Natural killer cell treated with Interleukin-12 subunit alpha and Interleukin-12 subunit beta and Interleukin-15 and Interleukin-18, amount 100 ng/mL, for 72 hours (primary cell): ENCODE data around the gene CXCL12. TPM values are rescaled to one million over a fixed set of nuclear protein-coding genes. Genes with fewer than 3 reads are reported as not detected.

Experiments used
- ATAC-seq, 2 donors: fragments of 150-1000 bp; cut with Tn5 transposase in 1 of 2; sonication (Bioruptor Pico), chemical (Tn5 transposase) in 1 of 2; 2 replicates each; pipeline ENCODE4 v1.10.0; 2021
- DNase-seq: peaks from one replicate; pipeline ENCODE4 v3.0.0; 2022; ENCODE audit warnings: low spot score
- H3K27ac Mint-ChIP-seq, 2 donors: 1 replicate in 1 of 2; 2 replicates in 1 of 2; pipeline ENCODE4 v1.8.0; 2022; ENCODE audit warnings: mixed read lengths in 2 of 2, mild to moderate bottlenecking in 1 of 2, moderate library complexity in 1 of 2
- H3K27me3 Mint-ChIP-seq, 2 donors: 1 replicate in 1 of 2; 2 replicates in 1 of 2; pipeline ENCODE4 v1.8.0; 2022; ENCODE audit warnings: mixed read lengths in 2 of 2
- H3K36me3 Mint-ChIP-seq: one replicate; pipeline ENCODE4 v1.8.0; 2022; ENCODE audit warnings: mixed read lengths
- H3K4me1 Mint-ChIP-seq, 2 donors: 1 replicate in 1 of 2; 2 replicates in 1 of 2; pipeline ENCODE4 v1.8.0; 2022; ENCODE audit warnings: low read depth in 2 of 2, mixed read lengths in 2 of 2, mild to moderate bottlenecking in 1 of 2
- H3K4me3 Mint-ChIP-seq: one replicate; pipeline ENCODE4 v1.8.0; 2022; ENCODE audit warnings: mixed read lengths
- H3K9me3 Mint-ChIP-seq: 2 replicates; pipeline ENCODE4 v1.8.0; 2022; ENCODE audit warnings: mixed read lengths
- total RNA-seq, 2 donors: library from RNA; stranded (reverse); gene quantifications; one replicate each; pipeline ENCODE4 v1.2.3, GENCODE V29; 2022

CXCL12 gene
- total RNA-seq, 2 donors from 2014 or later = 2.0 TPM; not detected in 1

DNA sequence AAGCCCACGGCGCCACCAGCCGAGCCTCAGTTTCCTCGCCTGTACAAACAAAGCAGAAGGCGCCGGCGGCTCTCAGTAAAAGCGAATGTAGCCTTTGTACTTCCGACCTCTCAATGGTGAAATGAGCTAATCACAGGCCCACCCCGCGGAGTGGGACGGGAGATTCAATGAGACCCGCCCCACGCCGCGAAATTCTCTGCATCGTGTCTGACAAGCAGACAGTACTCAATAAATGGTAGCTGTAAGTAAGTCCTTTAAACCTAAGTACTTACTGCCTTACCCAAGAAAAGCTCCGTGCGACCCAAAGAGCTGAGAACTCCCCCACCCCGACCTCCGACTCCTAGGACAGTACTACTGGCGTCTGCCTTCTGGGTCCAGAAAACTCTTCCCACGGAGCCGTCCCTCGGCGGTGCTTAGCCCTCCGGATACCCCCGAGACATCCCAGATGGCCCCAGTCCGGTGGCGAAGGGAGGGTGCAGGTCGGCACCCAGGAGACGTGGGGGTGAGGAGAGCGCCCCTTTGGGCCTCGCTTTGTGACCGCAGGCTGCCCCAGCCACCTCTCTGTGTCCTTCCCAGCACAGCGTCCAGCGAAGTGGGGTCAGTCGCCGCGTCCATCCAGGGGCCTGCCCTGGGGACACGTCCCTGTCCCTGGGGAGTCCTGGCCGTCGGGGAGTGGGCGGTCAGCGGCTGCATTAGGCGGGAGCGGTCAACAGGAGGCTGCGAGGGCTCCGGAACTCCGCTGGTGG lies 972 bp upstream of the CXCL12 start:
- no peaks in the 10 kb centered on the region for H3K4me1 Mint-ChIP-seq
- no peaks in the 10 kb centered on the region for H3K9me3 Mint-ChIP-seq
- H3K36me3 Mint-ChIP-seq = no peaks in the 10 kb centered on the region
- H3K27ac Mint-ChIP-seq = no peak overlapping the region
- DNase-seq = no peak
- H3K27me3 Mint-ChIP-seq = peaks cover 14% of the 10 kb centered on the region in 2 donors
- ATAC-seq = no peak
- H3K4me3 Mint-ChIP-seq = no peak overlapping the region

DNA sequence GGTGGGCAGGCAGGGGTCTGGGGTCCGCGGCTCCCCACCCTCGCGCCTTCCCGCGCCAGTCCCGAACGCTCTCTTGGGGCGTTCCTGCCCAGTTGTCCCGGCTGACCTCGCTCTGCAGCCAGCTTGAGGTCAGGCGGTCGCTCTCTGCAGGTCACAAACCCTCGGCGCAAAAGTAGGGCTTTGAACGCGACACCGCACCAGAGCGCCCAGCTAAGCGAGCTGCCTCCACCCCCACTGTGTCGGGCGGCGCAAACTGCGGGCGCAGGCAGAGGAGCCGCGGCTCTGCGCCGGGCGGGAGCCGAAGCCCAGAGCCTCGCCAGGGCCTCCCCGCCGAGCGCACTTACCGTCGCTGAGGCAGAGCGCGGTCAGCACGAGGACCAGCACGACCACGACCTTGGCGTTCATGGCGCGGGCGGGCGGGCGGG lies 284 bp downstream of the CXCL12 start:
- no peak overlapping the region for H3K27ac Mint-ChIP-seq
- H3K4me3 Mint-ChIP-seq = no peak overlapping the region
- peaks cover 14% of the 10 kb centered on the region in 2 donors for H3K27me3 Mint-ChIP-seq
- H3K36me3 Mint-ChIP-seq = no peaks in the 10 kb centered on the region
- DNase-seq (no peak), ATAC-seq (no peak)
- H3K9me3 Mint-ChIP-seq = no peaks in the 10 kb centered on the region
- no peaks in the 10 kb centered on the region for H3K4me1 Mint-ChIP-seq

DNA sequence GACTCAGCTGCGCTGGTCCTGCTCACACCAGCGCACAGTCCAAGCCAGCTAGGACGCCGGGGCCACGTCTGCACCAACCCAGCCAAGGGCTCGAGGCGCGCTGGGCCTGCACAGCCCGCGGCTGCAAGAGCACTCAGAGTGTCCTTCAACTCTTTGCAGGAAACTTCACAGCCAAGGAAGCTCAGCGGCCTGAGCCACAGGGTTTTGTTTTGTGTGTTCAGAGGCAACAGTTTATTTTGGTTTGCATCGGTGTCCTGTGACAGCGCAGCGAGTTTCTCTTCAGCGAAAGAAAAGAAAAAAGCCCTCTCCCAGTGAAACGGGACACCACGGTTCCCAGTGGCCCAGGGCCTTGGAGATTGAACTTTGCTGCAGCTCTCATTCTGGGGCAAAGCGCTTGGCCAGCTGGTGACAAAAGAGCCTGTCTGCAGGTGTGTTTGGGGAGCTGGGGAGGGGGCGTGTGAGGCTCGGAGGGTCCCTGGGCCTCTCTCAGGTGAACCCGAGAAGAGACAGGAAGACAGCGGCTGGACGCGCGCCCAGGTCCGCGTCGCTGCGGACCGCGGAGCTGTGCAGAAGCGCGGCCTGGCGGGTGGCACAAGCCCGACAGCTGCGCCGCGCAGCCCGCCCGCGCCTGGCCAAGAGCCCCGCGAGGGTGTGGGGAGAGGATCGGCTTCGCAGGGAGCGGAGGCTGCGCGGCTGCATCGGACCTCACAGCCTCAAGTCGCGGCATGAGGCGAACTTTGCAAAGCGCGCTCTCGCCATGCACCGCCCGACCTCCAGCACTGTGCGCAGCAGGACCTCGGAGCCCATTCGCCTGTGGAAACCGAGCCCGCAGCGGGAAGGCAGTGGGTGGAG lies 922 bp downstream of the CXCL12 start:
- no peak overlapping the region for H3K4me3 Mint-ChIP-seq
- DNase-seq (no peak), ATAC-seq (no peak)
- no peak overlapping the region for H3K27ac Mint-ChIP-seq
- no peaks in the 10 kb centered on the region for H3K9me3 Mint-ChIP-seq
- no peaks in the 10 kb centered on the region for H3K36me3 Mint-ChIP-seq
- no peaks in the 10 kb centered on the region for H3K4me1 Mint-ChIP-seq
- H3K27me3 Mint-ChIP-seq = peaks cover 14% of the 10 kb centered on the region in 2 donors

DNA sequence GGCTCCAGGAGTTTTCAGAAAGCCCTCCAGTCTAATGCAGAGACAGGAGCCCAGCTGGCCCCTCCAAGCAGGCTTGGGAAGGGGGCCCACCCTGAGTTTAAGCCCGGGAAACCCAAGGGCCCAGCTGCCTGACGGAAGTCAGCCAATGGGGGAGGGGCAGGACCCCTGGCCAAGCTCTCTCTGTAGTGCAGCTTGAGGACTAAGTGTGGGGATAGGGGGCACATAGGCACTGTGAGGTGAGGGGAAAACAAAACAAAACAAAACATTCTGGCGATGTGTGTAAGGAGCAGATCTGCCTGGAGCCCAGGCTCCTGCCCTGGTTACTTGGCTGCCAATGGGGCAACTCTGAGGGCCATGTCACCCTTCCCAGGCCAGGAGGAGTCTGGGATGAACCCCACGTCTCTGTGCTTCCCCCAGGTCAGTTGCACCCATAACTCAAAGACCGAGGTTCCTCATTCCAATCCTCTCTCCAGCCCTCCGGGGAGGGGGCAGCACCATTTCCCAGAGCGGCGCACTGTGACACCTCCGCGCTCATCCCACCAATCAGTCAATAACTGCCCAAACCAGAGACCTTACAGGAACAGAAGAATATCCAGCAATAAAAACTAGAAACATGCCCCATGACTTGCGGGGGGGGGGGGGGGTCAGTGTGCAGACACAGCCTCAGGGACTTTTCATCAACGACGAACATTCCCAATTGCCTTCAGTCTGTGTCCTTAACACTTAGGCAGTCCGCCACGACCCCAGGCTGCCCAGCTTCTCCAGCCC lies 1.7 kb downstream of the CXCL12 start:
- ATAC-seq (no peak), DNase-seq (no peak)
- H3K27me3 Mint-ChIP-seq = peaks cover 14% of the 10 kb centered on the region in 2 donors
- no peak overlapping the region for H3K27ac Mint-ChIP-seq
- no peak overlapping the region for H3K4me3 Mint-ChIP-seq
- no peaks in the 10 kb centered on the region for H3K9me3 Mint-ChIP-seq
- H3K4me1 Mint-ChIP-seq = no peaks in the 10 kb centered on the region
- H3K36me3 Mint-ChIP-seq = no peaks in the 10 kb centered on the region

DNA sequence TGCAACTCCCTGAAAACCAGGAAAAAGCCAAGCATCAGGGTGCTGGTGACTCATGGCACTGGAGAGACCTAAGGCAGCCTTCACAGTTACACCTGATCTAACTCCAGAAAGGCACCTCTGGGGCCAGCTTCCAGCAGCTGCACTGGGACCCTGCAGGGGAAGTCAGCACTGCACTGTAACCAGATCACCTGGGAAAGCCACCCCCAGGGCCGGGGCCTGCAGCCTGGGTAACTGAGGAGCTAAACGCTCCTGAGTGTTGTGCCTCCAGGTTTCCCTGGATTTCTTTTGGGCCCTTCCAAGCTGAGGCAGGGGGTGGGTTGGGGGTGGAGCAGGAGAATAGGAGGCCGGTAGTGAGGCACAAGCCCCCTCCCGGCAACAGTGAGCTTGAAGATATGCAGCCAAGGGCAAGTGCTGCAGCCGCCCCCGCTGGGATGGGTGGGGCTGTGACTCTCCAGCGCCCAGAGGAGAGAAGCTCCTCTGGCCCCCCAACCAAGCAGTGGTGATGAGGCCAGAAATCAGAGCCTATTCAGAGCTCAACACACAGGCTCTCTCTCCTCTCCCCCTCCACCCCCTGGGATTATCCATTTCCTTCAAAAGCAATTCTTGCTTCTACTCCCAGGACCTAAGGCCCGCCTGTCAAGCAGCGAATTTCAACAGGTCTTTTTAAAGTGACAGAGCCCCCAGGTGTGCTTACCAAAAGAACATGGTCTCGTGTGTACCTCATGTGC lies 2.6 kb downstream of the CXCL12 start:
- Mint-ChIP-seq H3K36me3 (no peaks in the 10 kb centered on the region), H3K4me3 (no peak overlapping the region), H3K27me3 (peaks cover 12 to 14% of the 10 kb centered on the region in 2 donors), H3K4me1 (no peaks in the 10 kb centered on the region), H3K9me3 (no peaks in the 10 kb centered on the region), H3K27ac (no peak overlapping the region)
- ATAC-seq (no peak), DNase-seq (no peak)

DNA sequence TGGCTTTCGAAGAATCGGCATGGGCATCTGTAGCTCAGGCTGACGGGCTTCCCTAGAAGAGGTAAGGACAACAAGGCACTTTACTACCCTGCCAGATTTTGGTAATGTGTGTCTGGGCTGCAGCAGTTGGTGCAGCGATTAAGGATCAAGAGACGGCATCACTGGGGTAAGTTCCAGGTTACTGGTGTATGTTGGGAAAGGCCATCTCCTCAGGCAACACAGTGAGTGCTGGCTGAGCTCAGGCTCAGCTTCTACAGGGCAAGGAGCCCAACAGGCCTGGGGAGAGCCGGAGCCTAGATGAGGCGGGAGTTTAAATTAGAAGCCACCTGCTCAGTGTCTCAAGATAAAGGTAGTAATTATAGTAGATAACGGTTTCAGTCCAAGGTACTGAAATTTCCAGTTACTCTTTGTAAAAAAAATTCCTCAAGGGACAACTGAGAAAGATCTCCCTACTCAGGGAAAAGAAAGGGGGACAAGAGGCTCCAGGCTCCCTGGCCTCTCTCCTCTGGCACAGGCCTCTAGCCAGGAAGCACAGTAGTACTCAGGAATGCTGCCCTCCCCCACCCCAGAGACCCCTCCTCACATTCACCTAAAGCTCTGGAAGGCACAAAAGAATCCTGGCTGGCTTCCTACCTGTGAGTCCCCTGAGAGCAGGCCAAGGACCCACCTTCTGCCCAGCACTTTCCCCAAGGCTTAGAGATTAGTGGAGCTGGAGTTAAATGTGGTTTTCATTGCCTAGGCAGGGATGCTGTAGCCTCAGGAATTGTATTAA lies 3.9 kb downstream of the CXCL12 start:
- no peaks in the 10 kb centered on the region for H3K36me3 Mint-ChIP-seq
- ATAC-seq (no peak), DNase-seq (no peak)
- no peaks in the 10 kb centered on the region for H3K4me1 Mint-ChIP-seq
- no peak overlapping the region for H3K4me3 Mint-ChIP-seq
- H3K27me3 Mint-ChIP-seq = peaks cover 7 to 8% of the 10 kb centered on the region in 2 donors
- H3K27ac Mint-ChIP-seq = no peak overlapping the region
- H3K9me3 Mint-ChIP-seq = no peaks in the 10 kb centered on the region

DNA sequence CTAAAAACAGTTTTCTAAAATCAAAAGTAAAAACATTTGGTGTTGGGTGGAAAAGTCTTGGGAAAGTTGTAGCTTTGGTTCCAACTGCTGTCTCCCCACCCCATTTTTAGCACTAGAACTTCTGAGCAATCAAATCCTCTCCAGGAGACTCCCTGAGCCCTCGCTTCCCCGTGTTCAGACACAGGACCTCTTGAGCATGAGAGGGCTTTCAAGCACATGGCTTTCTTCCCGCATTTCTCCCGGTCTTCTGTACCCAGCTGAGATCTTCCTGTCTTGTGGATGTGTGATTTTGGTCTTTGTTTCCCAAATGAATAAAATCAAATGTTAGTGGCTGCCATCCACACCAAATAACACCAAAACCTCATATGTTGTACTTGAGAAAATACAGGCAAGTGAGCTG lies 5.0 kb downstream of the CXCL12 start:
- H3K27ac Mint-ChIP-seq = no peak overlapping the region
- no peak overlapping the region for H3K4me3 Mint-ChIP-seq
- no peaks in the 10 kb centered on the region for H3K4me1 Mint-ChIP-seq
- DNase-seq (no peak), ATAC-seq (no peak)
- H3K27me3 Mint-ChIP-seq = peaks cover 5 to 7% of the 10 kb centered on the region in 2 donors
- H3K36me3 Mint-ChIP-seq = no peaks in the 10 kb centered on the region
- no peaks in the 10 kb centered on the region for H3K9me3 Mint-ChIP-seq

DNA sequence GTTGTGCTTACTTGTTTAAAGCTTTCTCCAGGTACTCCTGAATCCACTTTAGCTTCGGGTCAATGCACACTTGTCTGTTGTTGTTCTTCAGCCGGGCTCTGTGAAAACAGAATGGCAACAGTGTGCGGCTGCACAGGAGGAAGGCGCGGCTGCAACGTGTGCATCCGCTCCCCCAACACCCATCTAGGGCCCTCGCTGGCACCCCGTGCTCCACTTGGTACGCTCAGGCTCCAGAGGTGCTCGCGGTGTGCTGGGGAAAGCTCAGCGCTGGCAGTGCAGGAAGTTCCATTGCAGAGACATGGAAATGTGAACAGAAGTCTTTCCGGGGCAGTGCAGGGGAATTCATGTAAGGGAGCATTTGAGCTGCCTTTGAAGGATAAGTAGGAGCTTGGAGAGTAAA lies 6.3 kb downstream of the CXCL12 start:
- no peaks in the 10 kb centered on the region for H3K36me3 Mint-ChIP-seq
- H3K27ac Mint-ChIP-seq = no peak overlapping the region
- no peaks in the 10 kb centered on the region for H3K9me3 Mint-ChIP-seq
- H3K27me3 Mint-ChIP-seq = peaks cover 5 to 7% of the 10 kb centered on the region in 2 donors
- ATAC-seq (no peak), DNase-seq (no peak)
- H3K4me3 Mint-ChIP-seq = no peak overlapping the region
- H3K4me1 Mint-ChIP-seq = no peaks in the 10 kb centered on the region

DNA sequence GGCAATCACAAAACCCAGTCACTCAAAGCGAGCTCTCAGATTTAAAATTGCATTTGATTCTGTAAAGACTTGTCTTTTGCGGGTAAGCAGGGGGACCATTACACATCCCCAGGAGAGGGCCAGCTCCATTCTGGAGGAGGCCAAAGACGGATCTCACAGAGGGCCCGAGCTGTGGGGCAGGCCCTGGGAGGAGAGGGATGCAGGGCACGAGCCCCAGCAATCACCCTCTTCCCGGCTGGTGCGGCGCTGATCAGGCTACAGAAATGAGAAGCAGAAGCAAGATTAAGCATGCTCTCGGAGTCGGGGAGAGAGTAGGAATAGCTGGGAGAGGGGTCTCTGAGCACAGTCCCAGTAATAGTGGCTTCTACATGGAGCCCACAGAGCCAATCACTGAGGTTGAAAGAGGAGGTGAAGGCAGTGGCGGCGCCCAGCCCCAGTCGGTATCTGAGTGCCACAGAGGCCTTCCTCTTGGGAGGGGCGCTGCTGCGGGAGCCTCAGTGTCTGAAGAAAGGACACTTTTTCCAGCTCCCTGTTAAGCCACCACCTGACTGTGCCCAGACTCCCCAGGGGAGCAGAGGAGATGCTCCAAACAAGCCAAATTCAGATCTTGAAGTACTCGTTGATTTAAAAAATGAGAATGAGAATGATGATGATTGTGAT lies 7.1 kb downstream of the CXCL12 start:
- no peaks in the 10 kb centered on the region for H3K4me1 Mint-ChIP-seq
- no peak for ATAC-seq

DNA sequence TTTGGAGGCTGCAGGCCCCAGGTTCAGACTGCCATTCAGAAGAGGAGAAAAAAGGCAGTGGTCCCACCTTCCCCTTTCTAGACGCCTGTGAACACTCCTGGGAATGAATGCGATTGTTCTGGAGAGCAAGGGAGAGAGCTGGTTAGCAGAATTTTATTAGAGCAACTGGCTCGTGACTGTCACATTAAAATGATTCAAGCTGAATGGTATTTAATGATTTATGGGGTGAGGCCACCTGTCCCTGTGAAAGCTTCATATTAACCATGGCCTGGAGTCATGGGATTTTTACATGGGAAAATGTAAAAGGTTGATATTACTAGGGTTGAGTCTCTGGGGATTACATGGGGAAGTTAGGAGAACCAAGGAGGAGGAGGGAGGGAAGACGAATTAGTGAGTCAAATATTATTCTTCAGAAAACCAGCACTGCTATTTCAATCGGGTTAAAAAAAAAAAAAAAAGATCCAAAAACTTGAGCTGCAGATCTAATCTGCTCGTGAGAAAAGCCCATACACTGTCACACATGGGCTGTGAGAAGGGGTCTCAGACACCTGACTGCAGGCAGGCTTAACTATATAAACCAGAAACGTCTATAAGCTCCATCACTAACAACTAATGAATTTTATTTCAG lies 8.3 kb downstream of the CXCL12 start:
- H3K27me3 Mint-ChIP-seq = peaks cover 0 to 11% of the 10 kb centered on the region in 2 donors
- ATAC-seq (no peak), DNase-seq (no peak)
- no peaks in the 10 kb centered on the region for H3K4me1 Mint-ChIP-seq
- no peaks in the 10 kb centered on the region for H3K36me3 Mint-ChIP-seq
- H3K9me3 Mint-ChIP-seq = no peaks in the 10 kb centered on the region
- H3K27ac Mint-ChIP-seq = no peak overlapping the region
- H3K4me3 Mint-ChIP-seq = no peak overlapping the region

More for the DNA sequence above, 7.1 kb downstream of the CXCL12 start:
- no peaks in the 10 kb centered on the region for H3K9me3 Mint-ChIP-seq
- no peaks in the 10 kb centered on the region for H3K27me3 Mint-ChIP-seq
- no peak overlapping the region for H3K27ac Mint-ChIP-seq
- no peak overlapping the region for H3K4me3 Mint-ChIP-seq
- no peaks in the 10 kb centered on the region for H3K36me3 Mint-ChIP-seq
- no peak for DNase-seq

DNA sequence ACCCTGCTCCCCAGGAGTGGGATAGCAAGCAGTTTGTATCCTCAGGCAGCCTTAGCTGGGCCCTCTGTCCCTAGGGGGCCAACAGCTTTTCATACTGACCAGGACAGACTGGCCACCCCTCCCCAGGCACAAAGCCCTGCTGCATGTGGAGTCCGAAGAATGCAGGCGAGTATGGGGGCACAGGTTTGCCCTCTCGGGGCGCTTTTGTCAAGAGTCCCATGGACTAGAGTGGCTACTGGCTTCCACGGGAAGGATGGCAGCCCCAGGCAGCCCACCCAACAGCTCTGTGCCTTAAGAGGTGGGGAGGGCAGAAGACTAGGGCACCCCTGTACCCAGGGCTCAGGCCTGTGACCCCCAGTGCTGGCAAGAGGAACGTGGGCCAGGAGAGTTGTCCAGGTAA lies 10.7 kb downstream of the CXCL12 start:
- Mint-ChIP-seq H3K4me3 (no peak overlapping the region), H3K4me1 (no peaks in the 10 kb centered on the region), H3K9me3 (no peaks in the 10 kb centered on the region), H3K36me3 (no peaks in the 10 kb centered on the region), H3K27ac (no peak overlapping the region), H3K27me3 (peaks cover 4 to 19% of the 10 kb centered on the region in 2 donors)
- ATAC-seq (no peak), DNase-seq (no peak)

DNA sequence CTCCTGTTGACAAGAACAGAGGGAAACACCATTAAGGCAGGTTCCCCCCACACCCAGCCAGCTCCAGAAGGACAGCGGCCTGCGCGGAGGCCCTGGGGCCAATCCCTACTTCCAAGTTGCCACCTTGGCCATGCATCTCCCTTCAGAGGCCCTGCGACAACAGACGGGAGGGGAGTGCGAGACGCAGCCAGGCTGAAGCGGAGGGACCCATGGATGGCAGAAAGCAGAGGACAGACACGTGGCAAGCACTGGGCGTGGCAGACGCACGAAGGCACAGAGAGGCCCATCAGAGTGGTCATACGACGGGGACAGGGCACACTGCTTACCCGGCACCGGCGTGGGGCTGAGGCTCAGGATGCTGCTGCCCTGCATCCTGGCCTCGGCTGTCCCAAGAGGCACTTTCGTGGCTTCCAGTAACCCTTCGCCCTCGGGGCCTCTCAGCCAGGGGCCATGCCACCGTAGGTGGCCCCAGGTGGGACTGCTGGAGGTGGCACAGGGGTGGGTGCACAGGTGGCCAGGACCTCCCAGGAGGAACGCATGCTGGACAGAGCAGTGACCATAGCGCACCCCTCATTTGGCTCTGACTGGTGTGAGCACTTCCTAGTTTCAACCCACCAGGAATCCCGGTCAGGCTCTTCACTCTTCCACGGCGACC lies 11.4 kb downstream of the CXCL12 start:
- Mint-ChIP-seq H3K9me3 (no peaks in the 10 kb centered on the region), H3K27ac (no peak overlapping the region), H3K36me3 (no peaks in the 10 kb centered on the region), H3K27me3 (peaks cover 4 to 20% of the 10 kb centered on the region in 2 donors), H3K4me1 (no peaks in the 10 kb centered on the region), H3K4me3 (no peak overlapping the region)
- no peak for DNase-seq
- ATAC-seq = peak; percentile 7 to 14
